HG03575 (cell line): ENCODE results near the gene TEKT1.
"Not testable (repeated sequence)": the region's sequence is repeated elsewhere in the genome, so short reads cannot be mapped to it uniquely, and the experiment has no call there.

Source experiments
- ATAC-seq: cut with Tn5 transposase; IDR thresholded peaks from one replicate; pipeline ENCODE4 v1.9.1; 2021; ENCODE audit not compliant: unreplicated experiment, insufficient number of reproducible peaks, low FRiP score; ENCODE audit errors: extremely low read depth

The TEKT1 gene

DNA sequence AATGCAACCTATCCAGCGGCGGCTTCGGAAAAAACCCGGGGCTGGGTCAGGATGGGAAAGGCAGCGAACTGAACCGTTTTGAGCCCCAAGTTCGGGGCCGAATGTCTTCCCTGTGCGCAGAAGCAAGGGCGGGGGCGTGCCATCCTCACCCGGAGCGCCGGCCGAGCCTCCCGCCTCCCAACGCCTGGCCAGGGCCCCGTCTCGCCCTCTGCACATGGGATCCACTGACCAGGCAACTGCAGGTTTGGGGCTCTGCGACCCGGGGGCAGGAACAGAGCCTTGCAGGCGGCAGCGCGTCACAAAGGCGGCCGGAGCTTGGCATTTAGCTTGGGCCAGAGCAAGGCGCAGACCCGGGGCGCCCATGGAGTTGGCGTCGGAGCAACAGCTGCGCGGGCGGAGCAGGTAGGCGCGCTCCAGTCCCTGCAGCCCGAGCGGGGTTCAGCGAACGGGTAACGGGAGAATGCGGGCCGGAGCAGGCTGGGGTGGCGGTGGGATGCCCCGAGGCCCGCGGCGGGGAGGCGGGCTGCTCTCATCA is 55.6 kb downstream of the TEKT1 start, which contains the start of gene FBXO39:
FBXO39 (plus strand) TSS at position 345 of the 535 bp plus-strand sequence. CDS start 3,654 bp downstream, outside the sequence.
- no peak for ATAC-seq

DNA sequence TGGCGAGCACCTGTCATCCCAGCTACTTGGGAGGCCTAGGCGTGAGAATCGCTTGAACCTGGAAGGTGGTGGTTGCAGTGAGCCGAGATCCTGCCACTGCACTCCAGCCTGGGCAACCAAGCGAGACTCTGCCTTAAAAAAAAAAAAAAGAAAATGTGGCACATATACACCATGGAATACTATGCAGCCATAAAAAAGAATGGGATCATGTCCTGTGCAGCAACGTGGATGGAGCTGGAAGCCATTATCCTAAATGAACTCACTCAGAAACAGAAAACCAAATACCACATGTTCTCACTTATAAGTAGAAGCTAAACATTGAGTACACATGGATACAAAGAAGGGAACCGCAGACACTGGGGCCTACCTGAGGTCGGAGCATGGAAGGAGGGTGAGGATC is 56.6 kb downstream of the TEKT1 start:
- not testable (repeated sequence) for ATAC-seq

DNA sequence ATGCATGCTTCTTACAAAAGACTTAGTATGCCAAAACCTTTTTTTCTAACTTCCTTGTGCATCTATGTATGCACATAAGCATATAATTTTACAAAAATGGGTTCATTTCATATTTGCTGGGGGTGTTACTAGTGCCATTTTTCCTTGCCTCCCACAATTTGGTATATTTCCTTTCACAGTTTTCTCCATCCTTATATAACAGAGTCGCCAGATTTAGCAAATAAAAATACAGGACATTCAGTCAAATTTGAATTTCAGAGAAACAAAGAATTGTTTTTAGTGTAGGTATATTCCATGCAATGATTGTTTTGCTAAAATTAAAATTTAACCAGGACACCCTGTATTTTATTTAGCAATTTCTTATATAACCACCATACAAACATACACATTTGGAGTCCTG is 59.5 kb downstream of the TEKT1 start:
- no peak for ATAC-seq

DNA sequence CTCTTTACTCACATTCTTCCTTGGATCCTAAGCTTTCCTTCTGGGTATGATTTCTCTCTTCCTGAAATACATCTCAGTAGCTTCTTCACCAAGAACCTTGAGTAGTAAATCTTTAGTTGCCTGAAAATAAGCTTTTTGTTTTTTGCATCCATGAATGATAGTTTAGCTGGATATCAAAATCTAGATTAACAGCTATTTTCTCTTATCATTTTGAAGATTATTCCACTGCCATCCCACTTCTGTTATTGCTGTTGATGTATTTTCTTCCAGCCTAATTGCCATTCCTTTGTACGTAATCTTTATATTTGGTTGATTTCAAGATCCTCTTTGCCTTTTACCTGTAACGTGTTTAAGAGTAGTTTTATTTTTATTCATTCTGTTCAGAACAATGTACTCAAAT is 63.1 kb downstream of the TEKT1 start:
- no peak for ATAC-seq

DNA sequence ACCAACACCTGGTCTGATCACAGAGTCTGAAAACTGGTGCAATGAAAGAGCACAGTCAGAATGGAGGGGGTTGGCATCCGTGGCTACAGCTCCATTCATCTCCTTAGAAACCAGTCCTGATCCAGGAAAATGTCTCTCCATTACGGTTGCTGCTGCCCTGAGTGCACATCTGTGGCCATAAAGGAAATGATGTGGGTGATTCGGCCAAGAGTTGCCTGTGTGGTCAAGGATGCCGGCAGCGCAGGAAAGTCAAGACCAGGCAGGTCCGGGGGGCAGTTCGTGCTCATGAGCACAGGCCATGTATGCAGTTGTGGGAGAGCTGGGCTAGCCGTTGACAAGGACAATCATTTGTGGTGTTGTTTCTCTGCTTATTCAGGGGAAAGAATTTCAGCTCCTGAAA is 69.8 kb downstream of the TEKT1 start:
- no peak for ATAC-seq

DNA sequence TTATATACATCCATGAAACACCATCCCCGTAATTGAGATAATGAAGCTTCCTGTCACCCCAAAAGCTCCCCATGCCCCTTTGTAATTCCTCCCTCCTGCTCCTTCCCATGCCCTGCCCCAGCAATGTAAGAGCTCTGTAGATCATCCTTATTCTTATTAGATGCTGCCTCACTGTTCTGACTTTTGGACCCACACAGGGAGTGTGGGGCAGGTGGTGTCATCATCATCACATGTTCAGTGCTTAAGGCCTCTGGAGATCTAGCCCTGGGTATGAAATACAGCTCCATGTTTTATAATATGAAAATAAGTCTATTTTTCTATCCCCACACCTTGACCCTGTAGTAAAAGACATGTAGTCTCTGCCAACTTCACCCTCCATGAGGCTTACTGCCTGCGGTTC is 73.8 kb downstream of the TEKT1 start:
- ATAC-seq: no peak

DNA sequence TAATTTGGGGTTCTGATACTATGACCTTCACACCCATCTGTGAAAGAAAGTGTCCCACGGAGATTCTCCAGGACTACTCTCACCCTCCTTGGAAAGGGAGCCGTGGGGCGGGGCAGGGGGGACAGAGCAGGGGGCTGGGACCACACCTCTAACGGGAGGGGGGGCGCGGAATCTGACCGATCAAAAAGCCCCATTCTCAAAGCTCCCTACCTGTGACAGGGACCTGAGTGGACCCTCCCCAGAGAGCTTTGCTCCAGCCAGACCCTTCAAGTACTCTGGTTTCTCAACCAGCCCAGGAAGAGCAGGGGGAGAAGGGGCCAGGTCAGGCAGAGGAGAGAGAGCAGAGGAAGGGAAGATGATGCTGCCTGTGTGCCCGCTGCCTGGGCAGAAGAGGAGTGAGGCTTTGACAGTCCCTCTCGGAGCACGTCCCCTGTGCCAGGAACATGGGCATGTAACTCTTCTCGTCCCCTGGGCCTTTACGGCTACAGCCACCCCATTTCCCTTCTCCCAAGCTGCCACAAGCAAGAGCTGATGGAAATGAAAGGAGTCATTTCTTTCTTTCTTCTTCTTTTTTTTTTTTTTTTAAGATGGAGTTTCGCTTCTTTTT is 75.0 kb downstream of the TEKT1 start:
- ATAC-seq: no peak

DNA sequence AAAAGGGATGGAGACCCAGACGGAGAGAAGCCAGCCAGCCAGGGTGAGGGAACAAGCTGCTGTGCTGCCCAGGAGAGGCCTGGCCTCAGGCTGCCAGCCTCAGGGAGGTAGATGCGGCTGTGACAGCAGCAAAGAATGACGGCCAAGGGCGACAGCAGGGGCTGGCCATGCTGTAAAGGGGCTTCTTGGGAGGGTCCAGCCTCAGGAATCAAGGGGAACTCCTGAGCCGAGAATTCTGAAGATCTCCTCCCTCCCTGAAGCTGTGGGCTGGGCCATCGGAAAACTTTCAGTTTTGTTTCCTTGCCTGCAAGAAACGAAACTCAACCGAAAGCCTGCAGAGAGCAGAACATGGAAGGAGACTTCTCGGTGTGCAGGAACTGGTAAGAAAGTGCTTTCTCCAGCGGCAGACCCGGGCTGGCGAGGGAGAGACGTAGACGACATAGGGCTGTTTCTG is 75.8 kb downstream of the TEKT1 start, which contains the start of gene XAF1:
XAF1 (plus strand) TSS at position 316 of the 454 bp plus-strand sequence; CDS start at position 349, 33 bp downstream.
- ATAC-seq: no peak

DNA sequence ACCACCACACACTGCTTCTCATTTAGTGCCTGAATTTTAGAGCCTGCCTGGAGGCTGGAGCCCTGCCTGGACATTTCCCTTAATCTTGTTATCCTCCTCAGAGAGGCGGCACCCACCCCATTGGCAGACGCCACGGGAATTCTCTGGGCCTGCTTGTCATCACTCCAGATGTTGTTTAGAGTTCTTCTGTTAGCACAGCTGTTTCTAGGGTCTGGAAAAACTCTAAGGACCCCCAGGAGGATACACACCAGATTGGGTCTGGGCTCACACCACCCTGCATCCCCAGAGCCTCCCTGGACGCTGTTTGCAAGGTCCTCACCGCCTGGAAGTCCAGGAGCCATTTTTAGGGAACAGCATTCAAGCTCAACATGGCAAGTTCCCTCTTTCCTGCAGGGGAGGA is 76.2 kb downstream of the TEKT1 start:
- ATAC-seq: no peak

DNA sequence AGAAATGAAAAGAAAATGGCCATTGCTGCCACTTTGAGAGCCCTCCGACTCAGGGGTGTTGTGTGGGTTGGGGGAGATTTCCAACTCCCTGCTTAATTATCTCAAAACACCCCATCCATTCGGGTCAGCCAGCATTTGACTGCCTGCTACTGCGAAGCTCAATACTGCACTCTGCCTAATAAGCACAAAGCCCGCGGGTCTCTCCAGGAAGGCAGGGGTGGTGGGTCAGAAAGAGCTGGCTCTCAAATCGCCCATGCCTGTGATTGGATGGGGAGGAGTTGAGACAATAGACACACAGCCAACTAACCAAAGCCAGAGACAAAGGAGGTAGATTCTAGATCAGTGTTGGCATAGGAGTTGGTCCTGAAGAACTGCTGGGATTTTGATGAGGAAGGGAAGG is 78.0 kb downstream of the TEKT1 start:
- no peak for ATAC-seq

DNA sequence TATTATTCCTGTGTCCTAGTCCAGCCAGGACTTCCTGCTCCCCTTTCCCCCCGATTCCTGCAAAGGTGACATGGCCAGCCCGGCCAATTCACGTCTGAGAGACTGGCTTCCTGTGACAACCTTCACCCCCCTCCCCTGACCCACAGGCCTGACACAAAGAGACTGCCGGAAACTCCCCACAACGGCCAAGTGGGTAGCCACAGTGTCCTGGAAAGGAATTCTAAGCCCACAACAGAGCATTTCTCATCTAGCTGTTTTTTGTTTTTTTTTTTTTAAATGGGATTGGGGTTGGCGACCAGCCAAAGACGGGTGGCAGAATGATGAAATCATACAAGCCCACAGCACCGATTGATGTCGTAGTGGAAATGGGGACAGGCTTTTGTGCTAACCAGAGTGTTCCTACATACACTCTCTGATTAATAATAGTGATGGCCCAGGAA is 78.5 kb downstream of the TEKT1 start:
- no peak for ATAC-seq

DNA sequence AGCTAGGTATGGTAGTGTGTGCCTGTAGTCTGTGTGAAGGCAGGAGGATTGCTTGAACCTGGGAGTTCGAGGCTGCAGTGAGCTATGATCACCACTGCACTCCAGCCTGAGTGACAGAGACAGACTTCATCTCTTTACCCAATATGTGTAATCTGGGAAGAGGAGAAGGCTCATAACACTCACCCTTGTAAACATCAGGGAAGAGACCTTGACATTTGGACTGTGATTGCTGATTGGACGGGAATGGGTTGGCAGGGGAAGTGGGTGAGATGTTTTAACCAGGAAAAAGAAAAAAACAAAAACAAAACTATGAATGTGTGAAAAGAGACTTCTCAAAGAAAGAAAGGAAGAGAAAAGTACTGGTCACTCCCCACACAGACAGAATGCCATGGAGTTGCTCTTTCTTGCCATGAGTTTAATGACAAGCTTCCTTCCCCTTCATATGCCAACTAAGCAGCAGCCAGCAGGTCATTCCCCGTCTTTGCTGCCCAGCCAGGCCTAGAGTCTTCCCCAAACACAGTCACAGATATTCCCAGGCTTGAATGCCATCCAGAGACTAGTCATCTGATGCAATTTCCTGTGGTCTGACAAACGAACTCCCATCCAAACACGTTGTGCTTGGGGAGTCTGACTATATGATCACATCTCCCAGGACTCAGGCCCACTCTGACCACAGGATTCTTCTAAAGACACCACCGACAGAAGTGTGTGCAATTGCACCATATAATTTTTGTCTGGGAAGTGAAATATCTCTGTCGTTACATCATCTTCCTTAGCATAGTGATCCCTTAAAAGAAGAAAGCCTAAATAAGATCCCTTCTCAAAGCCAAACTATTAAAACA is 79.2 kb downstream of the TEKT1 start:
- ATAC-seq: no peak

DNA sequence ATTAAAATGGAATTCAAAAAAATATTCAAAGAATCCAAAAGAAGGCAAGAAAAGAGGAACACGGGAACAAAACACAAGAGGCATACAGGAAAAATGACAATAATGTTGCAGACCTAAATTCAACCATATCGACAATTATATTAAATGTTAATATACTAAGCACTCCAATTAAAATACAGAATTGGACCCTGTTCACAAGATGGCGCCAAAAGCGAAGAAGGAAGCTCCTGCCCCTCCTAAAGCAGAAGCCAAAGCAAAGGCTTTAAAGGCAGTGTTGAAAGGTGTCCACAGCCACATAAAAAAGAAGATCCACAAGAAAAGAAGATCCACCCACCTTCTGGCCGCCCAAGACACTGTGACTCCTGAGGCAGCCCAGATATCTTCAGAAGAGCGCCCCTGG is 82.0 kb downstream of the TEKT1 start:
- ATAC-seq: no peak

DNA sequence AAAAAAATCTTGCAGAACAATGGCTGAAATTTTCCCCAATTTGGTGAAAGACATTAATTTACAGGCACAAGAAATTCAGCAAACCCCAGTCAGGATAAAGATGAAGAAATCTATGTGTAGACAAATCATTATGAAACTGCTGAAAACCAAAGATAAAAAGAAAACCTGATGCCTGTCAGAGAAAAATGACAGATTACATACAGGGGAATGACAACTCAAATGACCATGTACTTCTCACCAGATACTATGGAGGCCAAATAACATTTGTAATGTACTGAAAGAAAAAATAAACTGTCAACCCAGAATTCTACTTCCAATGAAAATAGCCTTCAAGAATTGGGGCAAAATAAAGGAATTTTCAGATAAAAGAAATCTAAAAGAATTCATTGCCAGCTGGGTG is 82.9 kb downstream of the TEKT1 start:
- ATAC-seq: no peak
